ENCODE data around the gene CNDP2. TPM values are rescaled to one million over a fixed set of nuclear protein-coding genes. Genes with fewer than 3 reads are reported as not detected.

The CNDP2 gene
- total RNA-seq, 1 experiment from 2014 or later: 75.3 TPM

DNA sequence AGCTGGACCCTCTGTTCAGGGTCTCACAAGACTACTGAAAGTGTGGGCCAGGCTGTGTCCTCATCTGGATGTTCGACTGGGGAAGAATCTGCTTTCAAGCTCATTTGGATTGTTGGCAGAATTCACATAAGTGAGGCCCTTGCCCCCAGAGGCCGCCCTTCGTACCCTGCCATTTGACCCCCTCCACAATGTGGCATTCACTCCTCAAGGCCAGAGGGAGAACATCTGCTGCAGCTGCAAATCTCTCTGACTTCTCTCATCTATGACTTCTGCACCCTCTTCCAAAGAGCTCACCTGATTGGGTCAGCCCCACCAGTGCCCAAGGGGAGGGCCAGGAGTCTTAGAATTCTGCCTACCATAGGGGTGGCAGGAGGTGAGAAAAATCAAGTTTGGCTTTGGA lies 3.9 kb upstream of the CNDP2 start:
- ChIA-PET CTCF (no interaction called here), POLR2A (ENCODE audit: low non-redundant PET) (no interaction called here)
- Histone ChIP-seq H3K9me3 (ENCODE audit: low read depth, low read length, poor library complexity, severe bottlenecking) (no peaks in the 10 kb centered on the region), H3K27ac (ENCODE audit: low read depth, low read length, poor library complexity, severe bottlenecking) (no peak overlapping the region), H3K4me3 (ENCODE audit: low read depth, low read length, poor library complexity, severe bottlenecking) (no peak overlapping the region), H3K36me3 (ENCODE audit: insufficient read depth, low read length, poor library complexity, severe bottlenecking) (no peaks in the 10 kb centered on the region), H3K4me1 (ENCODE audit: insufficient read depth, low read length, poor library complexity, severe bottlenecking) (no peaks in the 10 kb centered on the region), H3K27me3 (replicated peaks; ENCODE audit: insufficient read depth, low read depth, low read length, poor library complexity) (peaks cover 13% of the 10 kb centered on the region)
- no peak for TF ChIP-seq CTCF (conservative IDR thresholded peaks at IDR 0.05; ENCODE audit: low read depth, low read length)
- no peak for TF ChIP-seq EZH2 (IDR thresholded peaks at IDR 0.05; ENCODE audit: borderline replicate concordance, low read depth, low read length, poor library complexity, severe bottlenecking)
- intact Hi-C loops (cut with micrococcal nuclease; ENCODE audit: unreplicated experiment): loop anchor here (10.0 kb wide), 1 partner anchor 297 kb away; no protein-coding TSS in a partner anchor
- BruUV-seq (replicated peaks): no TSS peak
- DNase-seq (ENCODE audit: low spot score): no peak

GRCh38 chr18:74493689-74494088 lies 2.5 kb upstream of the CNDP2 start:
- DNase-seq (ENCODE audit: low spot score): peak; percentile 37
- H3K27me3 ChIP-seq (replicated peaks; ENCODE audit: insufficient read depth, low read depth, low read length, poor library complexity): peaks cover 13% of the 10 kb centered on the region
- no peaks in the 10 kb centered on the region for H3K9me3 ChIP-seq (ENCODE audit: low read depth, low read length, poor library complexity, severe bottlenecking)
- no TSS peak for BruUV-seq (replicated peaks)
- peaks cover 3% of the 10 kb centered on the region for H3K4me1 ChIP-seq (ENCODE audit: insufficient read depth, low read length, poor library complexity, severe bottlenecking)
- no peaks in the 10 kb centered on the region for H3K36me3 ChIP-seq (ENCODE audit: insufficient read depth, low read length, poor library complexity, severe bottlenecking)
- TF ChIP-seq CTCF (conservative IDR thresholded peaks at IDR 0.05; ENCODE audit: low read depth, low read length) (peak; percentile 61), EZH2 (IDR thresholded peaks at IDR 0.05; ENCODE audit: borderline replicate concordance, low read depth, low read length, poor library complexity, severe bottlenecking) (no peak)
- H3K27ac ChIP-seq (ENCODE audit: low read depth, low read length, poor library complexity, severe bottlenecking): no peak overlapping the region
- ChIA-PET POLR2A (ENCODE audit: low non-redundant PET) (no interaction called here), CTCF (interaction anchor here (0.5 to 1.1 kb wide), 3 partner anchors 138 to 140 kb away, joined by 3 to 12 read pairs (median 3); no protein-coding TSS in a partner anchor)
- no peak overlapping the region for H3K4me3 ChIP-seq (ENCODE audit: low read depth, low read length, poor library complexity, severe bottlenecking)
- intact Hi-C loops (cut with micrococcal nuclease; ENCODE audit: unreplicated experiment): loop anchor here (1.0 to 10.0 kb wide), 2 partner anchors 140 to 299 kb away; no protein-coding TSS in a partner anchor

- TF ChIP-seq CTCF (conservative IDR thresholded peaks at IDR 0.05; ENCODE audit: low read depth, low read length): no peak
- TF ChIP-seq EZH2 (IDR thresholded peaks at IDR 0.05; ENCODE audit: borderline replicate concordance, low read depth, low read length, poor library complexity, severe bottlenecking): no peak
- H3K27me3 ChIP-seq (replicated peaks; ENCODE audit: insufficient read depth, low read depth, low read length, poor library complexity): peaks cover 5% of the 10 kb centered on the region
- H3K9me3 ChIP-seq (ENCODE audit: low read depth, low read length, poor library complexity, severe bottlenecking): no peaks in the 10 kb centered on the region
- no peaks in the 10 kb centered on the region for H3K36me3 ChIP-seq (ENCODE audit: insufficient read depth, low read length, poor library complexity, severe bottlenecking)
- no TSS peak for BruUV-seq (replicated peaks)
- DNase-seq (ENCODE audit: low spot score): no peak
- no peak overlapping the region for H3K27ac ChIP-seq (ENCODE audit: low read depth, low read length, poor library complexity, severe bottlenecking)
- no peak overlapping the region for H3K4me3 ChIP-seq (ENCODE audit: low read depth, low read length, poor library complexity, severe bottlenecking)
- CTCF ChIA-PET: no interaction called here
- POLR2A ChIA-PET (ENCODE audit: low non-redundant PET): no interaction called here
- H3K4me1 ChIP-seq (ENCODE audit: insufficient read depth, low read length, poor library complexity, severe bottlenecking): peaks cover 8% of the 10 kb centered on the region
- intact Hi-C loops (cut with micrococcal nuclease; ENCODE audit: unreplicated experiment): loop anchor here (10.0 kb wide), 1 partner anchor 300 kb away; no protein-coding TSS in a partner anchor
Observed at GRCh38 chr18:74494514-74494913, 1.6 kb upstream of the CNDP2 start.

All from A673 (cell line).